Stimulated activated CD4-positive, alpha-beta T cell treated with anti-CD3 and anti-CD28 coated beads, Interleukin-2, amount 100 ng/mL, for 4 hours (primary cell): ENCODE data around the gene KDM3A.

Experiments
- DNase-seq: peaks from one replicate; pipeline ENCODE4 v3.0.0-alpha.2; 2020; ENCODE audit warnings: low read depth

Gene KDM3A

GRCh38 chr2:86519349-86519748 is 78.2 kb downstream of the KDM3A start:
- no peak for DNase-seq

- no peak for DNase-seq
Measured at GRCh38 chr2:86520153-86520552, 79.0 kb downstream of the KDM3A start.

DNA sequence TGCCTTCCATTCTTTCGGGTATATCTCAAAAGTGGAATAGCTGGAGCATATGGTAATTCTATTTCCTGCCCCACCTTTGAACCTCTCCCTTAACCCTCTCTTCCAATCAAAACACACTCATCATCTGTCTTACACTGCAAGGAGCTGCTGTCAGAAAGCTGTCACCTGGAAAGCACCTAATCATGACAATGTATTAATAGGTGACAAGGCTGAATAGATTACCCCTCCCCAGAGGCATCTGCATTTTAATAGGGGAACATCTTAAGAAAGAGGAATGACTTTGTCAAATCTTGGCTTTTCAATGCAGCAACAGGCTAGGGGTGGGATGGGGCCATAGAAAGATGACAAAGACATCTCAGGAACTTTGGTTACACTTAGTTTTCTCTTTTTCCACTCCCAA is 80.8 kb downstream of the KDM3A start:
- no peak for DNase-seq

- no peak for DNase-seq
Measured at GRCh38 chr2:86522711-86523110, 81.5 kb downstream of the KDM3A start.

DNA sequence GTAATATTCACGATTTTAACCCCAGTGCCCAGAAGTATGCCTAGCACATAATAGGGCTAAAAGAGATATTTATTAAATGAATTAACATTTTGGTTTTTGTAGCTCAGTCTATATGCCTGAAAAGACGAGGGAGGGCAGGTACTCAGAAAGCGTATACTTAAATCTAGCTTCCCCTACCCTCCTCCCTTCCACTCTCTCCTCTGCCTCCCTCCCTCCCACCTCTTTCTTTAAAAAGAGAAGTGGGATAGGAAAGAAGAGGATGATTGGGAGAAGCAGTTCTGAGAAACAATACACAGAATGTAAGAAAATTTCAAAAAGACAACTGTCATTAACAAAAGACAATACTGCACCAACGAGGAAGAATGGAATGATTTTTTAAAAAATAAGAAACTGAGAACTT is 82.3 kb downstream of the KDM3A start:
- DNase-seq, result no peak

DNA sequence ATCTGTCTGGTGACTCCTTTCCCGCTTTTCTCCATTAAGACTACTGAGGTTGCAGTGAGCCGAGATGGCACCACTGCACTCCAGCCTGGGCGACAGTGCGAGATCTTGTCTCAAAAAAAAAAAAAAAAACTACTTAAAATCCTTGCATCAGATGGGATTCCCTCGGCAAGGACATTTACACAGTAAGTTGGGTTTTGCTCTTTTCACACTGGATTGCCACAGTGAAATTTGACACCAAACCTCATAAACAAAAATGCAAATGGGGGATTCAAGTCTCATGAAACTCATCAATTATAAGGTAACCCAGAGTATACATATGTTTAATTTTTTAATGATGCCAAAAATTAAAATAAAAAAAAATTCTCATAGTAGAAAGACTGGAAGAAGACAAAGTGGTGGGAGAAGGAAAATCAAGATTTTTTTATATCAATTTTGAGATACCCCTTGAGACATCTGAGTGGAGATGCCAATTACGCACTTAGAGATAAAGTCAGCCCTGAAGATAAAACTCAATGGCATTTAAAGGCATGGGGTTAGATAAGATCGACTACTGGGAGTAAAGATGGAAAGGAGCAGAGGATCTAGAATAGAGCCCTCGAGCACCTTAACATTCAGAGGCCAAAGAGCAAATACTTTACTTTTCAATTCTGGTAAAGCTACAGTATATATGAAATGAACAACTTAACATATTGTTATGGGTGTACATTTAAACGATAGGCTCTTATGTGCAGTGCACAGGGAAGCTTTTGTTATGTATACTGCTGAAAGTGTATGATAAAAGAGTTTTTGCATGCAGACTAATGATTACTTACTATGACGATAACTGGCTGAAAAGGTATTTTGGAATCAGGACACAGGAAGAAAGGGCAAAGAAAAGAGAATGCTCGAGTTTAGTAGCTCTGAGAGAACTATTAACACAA is 84.5 kb downstream of the KDM3A start:
- no peak for DNase-seq

DNA sequence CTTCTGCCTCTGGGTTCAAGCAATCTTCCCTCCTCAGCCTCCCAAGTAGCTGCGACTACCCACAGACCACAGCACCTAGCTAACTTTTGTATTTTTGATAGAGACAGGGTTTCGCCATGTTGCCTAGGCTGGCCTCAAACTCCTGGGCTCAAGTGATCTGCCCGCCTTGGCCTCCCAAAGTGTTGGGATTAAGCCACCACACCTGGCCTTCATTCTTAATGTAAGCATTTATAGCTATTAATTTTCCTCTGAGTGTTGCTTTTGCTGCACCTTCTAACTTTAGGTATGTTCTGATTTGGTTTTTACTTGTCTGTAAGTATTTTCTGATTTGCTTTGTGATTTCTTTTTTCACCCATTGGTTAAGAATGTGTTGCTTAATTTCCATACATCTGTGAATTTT is 92.4 kb downstream of the KDM3A start:
- no peak for DNase-seq

GRCh38 chr2:86541334-86541733 is 100.2 kb downstream of the KDM3A start:
- DNase-seq, result no peak
